CD14-positive monocyte (primary cell): ENCODE measurements around the gene ACSM3. TPM values are rescaled to one million over a fixed set of nuclear protein-coding genes. Genes with fewer than 3 reads are reported as not detected.

Experiments
- DNase-seq, 3 donors: peaks; one replicate each; pipeline ENCODE4 v3.0.0-alpha.2; 2011 to 2022
- H2AFZ ChIP-seq: 2 replicates; pipeline ENCODE4 v1.6.0; 2012; ENCODE audit warnings: mild to moderate bottlenecking, low read depth, low read length, inconsistent platforms; ENCODE audit not compliant: insufficient read depth, poor library complexity, severe bottlenecking
- H3K27ac ChIP-seq, 2 donors: 1 replicate in 1 of 2; 2 replicates in 1 of 2; pipeline ENCODE4 v1.5.1; 2012 to 2013; ENCODE audit warnings: low read length in 2 of 2, control low read depth in 1 of 2, inconsistent platforms in 1 of 2, low read depth in 1 of 2, mild to moderate bottlenecking in 1 of 2
- H3K27me3 ChIP-seq, 2 donors: one replicate each; pipeline versions ENCODE4 v1.6.0 to v1.6.1; 2011 to 2013; ENCODE audit warnings: low read length in 2 of 2; ENCODE audit not compliant: control insufficient read depth in 2 of 2, insufficient read depth in 2 of 2
- H3K36me3 ChIP-seq, 2 donors: replicated peaks in 1 of 2; 1 replicate in 1 of 2; 2 replicates in 1 of 2; pipeline versions ENCODE4 v1.5.1 to v1.6.1; 2012 to 2013; ENCODE audit warnings: low read length in 2 of 2, control low read depth in 1 of 2, inconsistent platforms in 1 of 2, mild to moderate bottlenecking in 1 of 2; ENCODE audit not compliant: insufficient read depth in 2 of 2, control insufficient read depth in 1 of 2
- H3K4me1 ChIP-seq, 2 donors: 1 replicate in 1 of 2; 2 replicates in 1 of 2; pipeline versions ENCODE4 v1.5.1 to v1.6.1; 2012 to 2013; ENCODE audit warnings: low read length in 2 of 2, control low read depth in 1 of 2, inconsistent platforms in 1 of 2, mild to moderate bottlenecking in 1 of 2, moderate library complexity in 1 of 2; ENCODE audit not compliant: insufficient read depth in 2 of 2, control insufficient read depth in 1 of 2
- H3K4me2 ChIP-seq: replicated peaks from 2 replicates; pipeline ENCODE3; 2012; ENCODE audit warnings: low read length, moderate library complexity, mild to moderate bottlenecking; ENCODE audit not compliant: poor library complexity, severe bottlenecking; ENCODE audit errors: extremely low read depth
- H3K4me3 ChIP-seq, 3 experiments: fragments of 200-600 bp in 1 of 3; sonication (generic) in 1 of 3; replicated peaks in 1 of 3; 1 replicate in 2 of 3; 2 replicates in 1 of 3; pipeline ENCODE4 v1.5.1; 2011 to 2013; ENCODE audit warnings: low read length in 3 of 3, mild to moderate bottlenecking in 3 of 3, control low read depth in 2 of 3, low read depth in 2 of 3, inconsistent platforms in 1 of 3, moderate library complexity in 1 of 3
- H3K79me2 ChIP-seq: 2 replicates; pipeline ENCODE4 v1.6.0; 2012; ENCODE audit warnings: mild to moderate bottlenecking, control low read depth, inconsistent platforms, low read length, moderate library complexity; ENCODE audit not compliant: insufficient read depth
- H3K9ac ChIP-seq: 2 replicates; pipeline ENCODE4 v1.6.0; 2017; ENCODE audit warnings: low read length, mild to moderate bottlenecking; ENCODE audit not compliant: insufficient read depth, poor library complexity, severe bottlenecking
- H3K9me3 ChIP-seq, 2 donors: replicated peaks in 1 of 2; 1 replicate in 1 of 2; 2 replicates in 1 of 2; pipeline versions ENCODE4 v1.5.1 to v1.6.1; 2012 to 2013; ENCODE audit warnings: low read length in 2 of 2, control low read depth in 1 of 2; ENCODE audit not compliant: control insufficient read depth in 1 of 2, insufficient read depth in 1 of 2
- H4K20me1 ChIP-seq: 2 replicates; pipeline ENCODE4 v1.6.0; 2012; ENCODE audit warnings: mild to moderate bottlenecking, low read length, control low read depth, moderate library complexity; ENCODE audit not compliant: insufficient read depth
- H3K27ac Mint-ChIP-seq, 7 donors: one replicate each; pipeline ENCODE4 v1.8.0; 2020; ENCODE audit warnings: mild to moderate bottlenecking in 7 of 7, mixed read lengths in 7 of 7, moderate library complexity in 6 of 7, inconsistent platforms in 2 of 7
- H3K27me3 Mint-ChIP-seq, 3 donors: one replicate each; pipeline ENCODE4 v1.8.0; 2021 to 2022; ENCODE audit warnings: low read depth in 3 of 3, mild to moderate bottlenecking in 3 of 3, mixed read lengths in 3 of 3, moderate library complexity in 3 of 3, inconsistent platforms in 1 of 3
- H3K36me3 Mint-ChIP-seq, 2 donors: one replicate each; pipeline ENCODE4 v1.8.0; 2020; ENCODE audit warnings: mixed read lengths in 2 of 2, inconsistent platforms in 1 of 2, mild to moderate bottlenecking in 1 of 2
- H3K4me1 Mint-ChIP-seq: one replicate; pipeline ENCODE4 v1.8.0; 2020; ENCODE audit warnings: mild to moderate bottlenecking, mixed read lengths
- H3K4me3 Mint-ChIP-seq, 2 donors: one replicate each; pipeline ENCODE4 v1.8.0; 2020; ENCODE audit warnings: mild to moderate bottlenecking in 2 of 2, mixed read lengths in 2 of 2, moderate library complexity in 1 of 2
- H3K9me3 Mint-ChIP-seq, 7 donors: one replicate each; pipeline ENCODE4 v1.8.0; 2020 to 2022; ENCODE audit warnings: mixed read lengths in 7 of 7, mild to moderate bottlenecking in 6 of 7, moderate library complexity in 6 of 7, inconsistent platforms in 2 of 7
- CTCF ChIP-seq: fragments of 200-600 bp; IDR thresholded peaks from one replicate; pipeline ENCODE4 v1.8.0; 2022; ENCODE audit warnings: antibody characterized with exemption, mild to moderate bottlenecking
- WGBS: methylation state at CpG from one replicate; pipeline ENCODE4 v1.1.5; 2013; ENCODE audit warnings: missing lambda C conversion rate; ENCODE audit not compliant: insufficient coverage; 5-methylcytosine and 5-hydroxymethylcytosine counted together
- intact Hi-C, 2 donors: fragments of 100-400 bp; cut with micrococcal nuclease; formaldehyde crosslinking; loops; one replicate each; pipeline versions ENCODE4 v1.15.0 to v1.15.1; 2023
- polyA plus RNA-seq, 3 donors: library from polyadenylated mRNA; depleted of rRNA in 1 of 3; unstranded in 2 of 3; stranded (reverse) in 1 of 3; fragments of 300-500 nt in 2 of 3; fragments of >200 nt in 1 of 3; fragmentation: Illumina TruSeq in 2 of 3; gene quantifications; 1 replicate in 2 of 3; 2 replicates in 1 of 3; pipeline ENCODE4 v1.2.3, GENCODE V29; 2012 to 2021

Gene ACSM3
- polyA plus RNA-seq, 3 donors, result 1.6 to 5.1 (median 1.9) TPM

GRCh38 chr16:20774703-20775362, 11.0 kb downstream of the ACSM3 start:
- peaks cover 7 to 18% of the 10 kb centered on the region in 2 donors for H3K36me3 Mint-ChIP-seq
- Histone ChIP-seq H4K20me1 (no peaks in the 10 kb centered on the region), H3K27ac (no peak overlapping the region), H3K79me2 (no peaks in the 10 kb centered on the region), H3K4me3 (no peak overlapping the region), H3K27me3 (no peaks in the 10 kb centered on the region), H3K4me2 (no peak overlapping the region), H3K4me1 (no peaks in the 10 kb centered on the region), H2AFZ (no peak overlapping the region), H3K9me3 (no peaks in the 10 kb centered on the region), H3K36me3 (peaks cover 0 to 13% of the 10 kb centered on the region in 2 donors), H3K9ac (no peak overlapping the region)
- no peaks in the 10 kb centered on the region for H3K4me1 Mint-ChIP-seq
- H3K4me3 Mint-ChIP-seq, result no peak overlapping the region
- peak overlapping the region in 1 of 7 donors; percentile 41 for H3K27ac Mint-ChIP-seq
- WGBS, result 87% methylated on average over 5 of the region's 7 CpGs
- H3K9me3 Mint-ChIP-seq, result no peaks in the 10 kb centered on the region
- intact Hi-C loops, result no loop called here
- peak; percentile 72 for TF ChIP-seq CTCF
- no peaks in the 10 kb centered on the region for H3K27me3 Mint-ChIP-seq
- peak; percentile 49 to 63 (median 59) for DNase-seq

- no peak for TF ChIP-seq CTCF
- Mint-ChIP-seq H3K27me3 (peaks cover 0 to under 1% (median 0%) of the 10 kb centered on the region in 3 donors), H3K36me3 (peaks cover 17 to 21% of the 10 kb centered on the region in 2 donors), H3K9me3 (no peaks in the 10 kb centered on the region), H3K4me1 (peaks cover 11% of the 10 kb centered on the region), H3K4me3 (no peak overlapping the region), H3K27ac (no peak overlapping the region)
- peak overlapping the region in 1 of 2 donors; percentile 15 for H3K27ac ChIP-seq
- H3K9me3 ChIP-seq, result no peaks in the 10 kb centered on the region
- H3K79me2 ChIP-seq, result no peaks in the 10 kb centered on the region
- peaks cover 6 to 13% of the 10 kb centered on the region in 2 donors for H3K4me1 ChIP-seq
- H3K9ac ChIP-seq, result no peak overlapping the region
- no peak overlapping the region for H3K4me2 ChIP-seq
- H3K4me3 ChIP-seq, result no peak overlapping the region
- peak; percentile 13 to 29 (median 15) for DNase-seq
- peaks cover 0 to 16% of the 10 kb centered on the region in 2 donors for H3K36me3 ChIP-seq
- H3K27me3 ChIP-seq, result no peaks in the 10 kb centered on the region
- no peak overlapping the region for H2AFZ ChIP-seq
- no CpG with 5 or more reads among the region's 1 CpG for WGBS
- intact Hi-C loops, result no loop called here
- no peaks in the 10 kb centered on the region for H4K20me1 ChIP-seq
Measured at GRCh38 chr16:20781697-20782096, 17.9 kb downstream of the ACSM3 start.
